Measurements from ENCODE around the gene MAN2A1. TPM values are rescaled to one million over a fixed set of nuclear protein-coding genes. Genes with fewer than 3 reads are reported as not detected.

Gene MAN2A1
- polyA plus RNA-seq, 1 donor (not counting 4 experiments of a cell fraction or from before 2014, with no cell fraction given), result 63.8 TPM

DNA sequence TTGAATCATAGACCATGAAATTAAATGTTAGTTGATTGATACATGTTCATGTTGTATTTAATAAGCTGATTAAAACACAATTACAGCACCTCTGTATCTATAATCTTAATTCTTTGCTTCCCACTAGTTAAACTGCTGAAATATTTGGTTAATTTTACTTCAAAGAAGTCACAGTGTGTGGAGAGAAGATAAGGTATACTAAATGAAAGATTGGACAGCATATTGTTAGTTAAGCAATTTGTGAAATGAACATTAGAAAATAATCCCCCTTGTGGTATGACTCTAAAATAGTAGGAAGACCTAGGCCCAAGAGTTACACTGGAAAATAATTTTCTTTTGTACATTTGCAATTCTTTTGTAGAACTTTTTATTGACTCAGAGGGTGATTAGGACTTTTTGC, 30.3 kb downstream of the MAN2A1 start:
- DNase-seq (ENCODE audit: low read depth, low spot score) (no peak), FAIRE-seq (no peak)
- Histone ChIP-seq H3K4me3 (ENCODE audit: control insufficient read depth in 2 of 3, extremely low read depth in 1 of 3, insufficient read depth in 2 of 3, low read depth in 1 of 3, low read length in 3 of 3) (no peak overlapping the region), H3K9me3 (ENCODE audit: control insufficient read depth, low read depth, low read length) (no peaks in the 10 kb centered on the region), H3K36me3 (ENCODE audit: control insufficient read depth in 2 of 2, extremely low read depth in 1 of 2, insufficient read depth in 2 of 2, low read length in 2 of 2) (peaks cover 0 to 1% of the 10 kb centered on the region in 2 experiments), H3K9ac (ENCODE audit: control insufficient read depth, extremely low read depth, insufficient read depth, low read length) (no peak overlapping the region), H3K4me1 (ENCODE audit: control insufficient read depth, extremely low read depth, insufficient read depth, low read length) (no peaks in the 10 kb centered on the region), H4K20me1 (ENCODE audit: control insufficient read depth, extremely low read depth, insufficient read depth, low read length) (peaks cover 2% of the 10 kb centered on the region), H3K27me3 (ENCODE audit: control insufficient read depth, extremely low read depth, insufficient read depth, low read length) (no peaks in the 10 kb centered on the region), H3K9me1 (ENCODE audit: control insufficient read depth, extremely low read depth, insufficient read depth, low read length) (no peaks in the 10 kb centered on the region), H3K79me2 (ENCODE audit: control insufficient read depth, insufficient read depth, low read length) (peaks cover 18% of the 10 kb centered on the region), H3K27ac (ENCODE audit: control insufficient read depth, insufficient read depth, low read length) (no peak overlapping the region), H2AFZ (ENCODE audit: control insufficient read depth, low read length) (no peak overlapping the region), H3K4me2 (ENCODE audit: control insufficient read depth, extremely low read depth, insufficient read depth, low read depth, low read length) (no peak overlapping the region)
- TF ChIP-seq EZH2 (IDR thresholded peaks at IDR 0.05; ENCODE audit: low read length), result no peak
- TF ChIP-seq, protein P1, sequence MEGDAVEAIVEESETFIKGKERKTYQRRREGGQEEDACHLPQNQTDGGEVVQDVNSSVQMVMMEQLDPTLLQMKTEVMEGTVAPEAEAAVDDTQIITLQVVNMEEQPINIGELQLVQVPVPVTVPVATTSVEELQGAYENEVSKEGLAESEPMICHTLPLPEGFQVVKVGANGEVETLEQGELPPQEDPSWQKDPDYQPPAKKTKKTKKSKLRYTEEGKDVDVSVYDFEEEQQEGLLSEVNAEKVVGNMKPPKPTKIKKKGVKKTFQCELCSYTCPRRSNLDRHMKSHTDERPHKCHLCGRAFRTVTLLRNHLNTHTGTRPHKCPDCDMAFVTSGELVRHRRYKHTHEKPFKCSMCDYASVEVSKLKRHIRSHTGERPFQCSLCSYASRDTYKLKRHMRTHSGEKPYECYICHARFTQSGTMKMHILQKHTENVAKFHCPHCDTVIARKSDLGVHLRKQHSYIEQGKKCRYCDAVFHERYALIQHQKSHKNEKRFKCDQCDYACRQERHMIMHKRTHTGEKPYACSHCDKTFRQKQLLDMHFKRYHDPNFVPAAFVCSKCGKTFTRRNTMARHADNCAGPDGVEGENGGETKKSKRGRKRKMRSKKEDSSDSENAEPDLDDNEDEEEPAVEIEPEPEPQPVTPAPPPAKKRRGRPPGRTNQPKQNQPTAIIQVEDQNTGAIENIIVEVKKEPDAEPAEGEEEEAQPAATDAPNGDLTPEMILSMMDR (optimal IDR thresholded peaks at IDR 0.05 in 1 of 3, IDR thresholded peaks at IDR 0.05 in 1 of 3, conservative IDR thresholded peaks at IDR 0.05 in 1 of 3; ENCODE audit: extremely low read depth in 1 of 3, insufficient read depth in 2 of 3, low read length in 3 of 3), result no peak
- dilution Hi-C loops (cut with MboI; ENCODE audit: extremely low pct_ligation_motif_present, low sequenced_read_pairs), result no loop called here

DNA sequence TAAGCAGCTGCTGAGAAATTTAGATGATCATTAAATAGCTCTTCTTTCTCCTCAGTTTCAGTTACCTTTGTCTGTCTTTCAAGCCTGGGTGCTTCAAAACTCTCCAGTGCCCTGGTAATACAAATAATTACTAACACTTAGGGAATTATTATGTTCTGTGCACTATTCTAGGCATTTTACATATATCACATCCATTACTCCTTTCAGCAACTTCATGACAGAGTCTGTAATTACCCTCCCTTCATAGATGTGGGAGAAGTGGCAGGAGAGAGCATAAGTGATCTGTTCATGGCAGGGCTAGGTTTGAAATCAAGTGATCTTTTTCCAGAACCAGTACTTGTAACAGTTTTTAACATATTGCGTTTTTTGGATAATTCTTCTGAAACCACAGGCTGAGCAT, 32.0 kb downstream of the MAN2A1 start:
- Histone ChIP-seq H4K20me1 (ENCODE audit: control insufficient read depth, extremely low read depth, insufficient read depth, low read length) (peaks cover 2% of the 10 kb centered on the region), H3K9me1 (ENCODE audit: control insufficient read depth, extremely low read depth, insufficient read depth, low read length) (peaks cover 3% of the 10 kb centered on the region), H3K4me1 (ENCODE audit: control insufficient read depth, extremely low read depth, insufficient read depth, low read length) (no peaks in the 10 kb centered on the region), H2AFZ (ENCODE audit: control insufficient read depth, low read length) (no peak overlapping the region), H3K4me2 (ENCODE audit: control insufficient read depth, extremely low read depth, insufficient read depth, low read depth, low read length) (no peak overlapping the region), H3K27ac (ENCODE audit: control insufficient read depth, insufficient read depth, low read length) (no peak overlapping the region), H3K36me3 (ENCODE audit: control insufficient read depth in 2 of 2, extremely low read depth in 1 of 2, insufficient read depth in 2 of 2, low read length in 2 of 2) (peaks cover 0 to 1% of the 10 kb centered on the region in 2 experiments), H3K27me3 (ENCODE audit: control insufficient read depth, extremely low read depth, insufficient read depth, low read length) (no peaks in the 10 kb centered on the region), H3K9ac (ENCODE audit: control insufficient read depth, extremely low read depth, insufficient read depth, low read length) (no peak overlapping the region), H3K4me3 (ENCODE audit: control insufficient read depth in 2 of 3, extremely low read depth in 1 of 3, insufficient read depth in 2 of 3, low read depth in 1 of 3, low read length in 3 of 3) (no peak overlapping the region), H3K79me2 (ENCODE audit: control insufficient read depth, insufficient read depth, low read length) (peaks cover 24% of the 10 kb centered on the region), H3K9me3 (ENCODE audit: control insufficient read depth, low read depth, low read length) (no peaks in the 10 kb centered on the region)
- TF ChIP-seq EZH2 (IDR thresholded peaks at IDR 0.05; ENCODE audit: low read length), result no peak
- TF ChIP-seq, protein P1 (optimal IDR thresholded peaks at IDR 0.05 in 1 of 3, IDR thresholded peaks at IDR 0.05 in 1 of 3, conservative IDR thresholded peaks at IDR 0.05 in 1 of 3; ENCODE audit: extremely low read depth in 1 of 3, insufficient read depth in 2 of 3, low read length in 3 of 3), result no peak
- no peak for DNase-seq (ENCODE audit: low read depth, low spot score)
- dilution Hi-C loops (cut with MboI; ENCODE audit: extremely low pct_ligation_motif_present, low sequenced_read_pairs), result no loop called here
- FAIRE-seq, result no peak

Measured in keratinocyte (primary cell).